ENCODE results near the gene TMEM141. TPM values are rescaled to one million over a fixed set of nuclear protein-coding genes. Genes with fewer than 3 reads are reported as not detected.

Gene TMEM141
- total and polyA plus RNA-seq, 9 donors = 23.4 to 115 (median 64.8) TPM

DNA sequence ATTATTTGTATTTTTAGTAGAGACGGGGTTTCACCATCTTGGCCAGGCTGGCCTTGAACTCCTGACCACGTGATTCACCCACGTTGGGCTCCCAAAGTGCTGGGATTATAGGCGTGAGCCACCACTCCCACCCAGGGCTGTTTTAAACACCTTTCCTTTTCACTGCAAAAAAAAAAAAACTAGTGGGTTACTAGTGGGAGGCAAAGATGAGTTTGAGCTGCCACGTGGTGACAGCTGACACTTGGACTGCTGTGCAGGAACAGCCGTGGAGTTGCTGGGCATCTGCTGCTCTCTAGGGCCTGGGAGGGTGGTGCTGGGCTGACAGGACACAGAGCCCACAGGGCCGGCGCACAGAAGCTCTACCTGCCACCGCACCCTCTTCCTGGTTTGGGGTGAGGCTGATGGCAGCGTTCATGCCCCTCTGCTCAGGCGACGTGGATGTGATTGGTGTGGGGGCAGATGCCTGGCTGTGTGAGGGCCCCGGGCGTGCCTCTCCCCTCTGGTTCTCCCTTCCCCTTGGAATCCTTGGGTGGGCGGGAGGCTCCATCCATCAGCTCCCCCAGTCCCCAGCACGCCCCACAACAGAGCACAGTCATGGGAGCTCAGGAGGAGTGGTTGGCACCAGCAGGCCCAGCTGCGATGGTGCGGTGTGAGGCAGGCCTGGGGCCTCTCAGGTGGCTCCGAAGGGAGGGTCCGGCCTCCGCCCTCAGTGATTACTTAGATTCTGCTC lies 33.5 kb downstream of the TMEM141 start:
- Histone ChIP-seq H3K36me3 (no peaks in the 10 kb centered on the region), H3K27me3 (no peaks in the 10 kb centered on the region), H3K4me3 (no peak overlapping the region), H3K27ac (no peak overlapping the region), H3K4me1 (ENCODE audit: insufficient read depth) (peaks cover 3% of the 10 kb centered on the region), H3K9me3 (no peaks in the 10 kb centered on the region)
- peak in 2 of 5 donors; percentile 8 to 18 for DNase-seq
- 74 to 83% (median 80%) methylated on average over 15 to 21 of the region's 21 CpGs for WGBS, 3 donors
- TF ChIP-seq CTCF (IDR thresholded peaks at IDR 0.05) = no peak
- TF ChIP-seq POLR2A (IDR thresholded peaks at IDR 0.05) = no peak
- TF ChIP-seq EP300 (IDR thresholded peaks at IDR 0.05) = no peak
- intact Hi-C loops (cut with DNase I) = no loop called here

- Histone ChIP-seq H3K4me3 (no peak overlapping the region), H3K36me3 (no peaks in the 10 kb centered on the region), H3K27me3 (no peaks in the 10 kb centered on the region), H3K27ac (no peak overlapping the region), H3K9me3 (no peaks in the 10 kb centered on the region), H3K4me1 (ENCODE audit: insufficient read depth) (peaks cover 3% of the 10 kb centered on the region)
- intact Hi-C loops (cut with DNase I) = no loop called here
- TF ChIP-seq EP300 (IDR thresholded peaks at IDR 0.05) (no peak), CTCF (IDR thresholded peaks at IDR 0.05) (no peak), POLR2A (IDR thresholded peaks at IDR 0.05) (no peak)
- WGBS, 3 donors = 86 to 88% (median 87%) methylated on average over 42 to 44 of the region's 44 CpGs
- peak in 3 of 5 donors; percentile 8 to 21 (median 14) for DNase-seq
Measured at GRCh38 chr9:136825295-136826187, 34.4 kb downstream of the TMEM141 start.

GRCh38 chr9:136826188-136826541 lies 35.0 kb downstream of the TMEM141 start:
- no peak overlapping the region for H3K27ac ChIP-seq
- peaks cover under 1% of the 10 kb centered on the region for H3K4me1 ChIP-seq (ENCODE audit: insufficient read depth)
- H3K27me3 ChIP-seq = no peaks in the 10 kb centered on the region
- TF ChIP-seq CTCF (IDR thresholded peaks at IDR 0.05) (no peak), POLR2A (IDR thresholded peaks at IDR 0.05) (no peak), EP300 (IDR thresholded peaks at IDR 0.05) (no peak)
- no peak overlapping the region for H3K4me3 ChIP-seq
- intact Hi-C loops (cut with DNase I) = no loop called here
- 83 to 88% (median 85%) methylated on average over 16 to 17 of the region's 17 CpGs for WGBS, 3 donors
- no peaks in the 10 kb centered on the region for H3K9me3 ChIP-seq
- peak in 1 of 5 donors; percentile 10 for DNase-seq
- H3K36me3 ChIP-seq = no peaks in the 10 kb centered on the region

DNA sequence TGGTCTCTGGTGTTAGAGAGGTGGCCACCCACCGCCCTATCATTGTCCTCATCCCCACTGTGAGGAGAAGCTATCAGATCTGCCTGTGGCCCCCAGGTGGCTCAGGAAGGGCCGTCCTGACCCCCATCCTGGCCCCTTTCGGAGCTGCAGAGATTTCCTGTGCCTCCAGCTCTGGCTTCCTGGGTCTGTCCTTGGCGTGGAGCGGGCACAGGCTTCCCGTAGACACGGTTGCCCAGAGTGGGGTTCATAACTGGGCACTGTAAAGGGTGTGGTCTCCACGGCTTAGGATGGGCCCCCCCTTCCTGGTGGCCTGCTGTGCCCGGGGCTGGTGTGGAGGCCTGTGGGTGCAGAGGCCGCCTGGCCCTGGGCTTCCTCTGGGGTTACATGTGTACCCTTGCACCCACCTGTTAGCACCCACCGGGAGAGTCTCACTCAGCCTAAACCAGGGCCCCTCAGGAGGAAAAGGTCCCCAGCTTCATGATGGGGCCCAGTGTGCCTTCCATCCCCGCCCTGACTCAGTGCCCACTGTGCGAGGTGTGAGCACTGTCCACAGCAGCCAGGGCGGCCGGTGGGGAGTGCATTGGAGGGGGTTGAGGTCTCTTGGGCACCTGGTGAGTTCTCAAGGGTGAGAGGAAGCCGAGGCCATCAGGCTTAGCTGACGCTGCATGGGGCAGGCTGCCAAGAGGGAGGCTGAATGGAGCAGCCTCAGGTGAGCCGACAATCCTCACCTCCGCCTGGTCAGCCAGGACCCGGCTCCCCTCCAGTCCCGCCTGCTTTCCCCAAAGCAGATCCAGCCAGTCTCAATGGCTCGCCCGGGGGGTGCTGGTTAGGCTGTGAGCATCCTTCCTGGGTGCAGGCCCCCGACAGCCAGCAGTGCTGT lies 35.8 kb downstream of the TMEM141 start:
- 88 to 92% (median 91%) methylated on average over 22 to 24 of the region's 24 CpGs for WGBS, 3 donors

More for the DNA sequence above, 35.8 kb downstream of the TMEM141 start:
- Histone ChIP-seq H3K4me3 (no peak overlapping the region), H3K9me3 (no peaks in the 10 kb centered on the region), H3K27ac (no peak overlapping the region), H3K4me1 (ENCODE audit: insufficient read depth) (no peaks in the 10 kb centered on the region), H3K27me3 (no peaks in the 10 kb centered on the region), H3K36me3 (no peaks in the 10 kb centered on the region)
- DNase-seq = peak in 3 of 5 donors; percentile 10 to 28 (median 27)
- TF ChIP-seq POLR2A (IDR thresholded peaks at IDR 0.05) = no peak
- no peak for TF ChIP-seq EP300 (IDR thresholded peaks at IDR 0.05)
- TF ChIP-seq CTCF (IDR thresholded peaks at IDR 0.05) = no peak
- intact Hi-C loops (cut with DNase I) = no loop called here
